Activated CD4-positive, alpha-beta T cell treated with anti-CD3 and anti-CD28 coated beads for 48 hours (primary cell): ENCODE measurements around the gene HSPH1.
"Not testable (repeated sequence)": the region's sequence is repeated elsewhere in the genome, so short reads cannot be mapped to it uniquely, and the experiment has no call there.

Source experiments
- DNase-seq: peaks from one replicate; pipeline ENCODE4 v3.0.0-alpha.2; 2020

HSPH1 gene

GRCh38 chr13:31122544-31123260 lies 39.0 kb downstream of the HSPH1 start:
- no peak for DNase-seq

DNA sequence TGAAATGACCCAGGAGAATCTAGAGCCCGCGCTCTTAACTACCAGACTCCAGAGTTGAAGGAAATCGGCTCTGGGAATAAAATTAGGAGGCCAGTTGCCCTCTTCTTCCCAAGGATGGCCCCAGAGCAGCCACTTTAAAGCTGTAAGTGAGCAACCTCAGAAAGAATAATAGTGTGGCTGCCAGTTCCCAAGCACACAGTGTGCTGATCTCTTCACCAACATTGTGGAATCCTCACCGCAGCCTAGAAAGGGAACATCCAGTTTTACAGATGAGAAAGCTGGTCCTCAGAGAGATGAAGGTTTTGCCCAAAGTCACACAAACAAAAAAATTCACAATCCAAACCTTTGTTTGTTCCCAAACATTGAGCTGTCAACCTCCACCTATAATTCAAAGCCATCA lies 39.6 kb downstream of the HSPH1 start:
- no peak for DNase-seq

- no peak for DNase-seq
Observed at GRCh38 chr13:31121379-31122140, 40.1 kb downstream of the HSPH1 start.

DNA sequence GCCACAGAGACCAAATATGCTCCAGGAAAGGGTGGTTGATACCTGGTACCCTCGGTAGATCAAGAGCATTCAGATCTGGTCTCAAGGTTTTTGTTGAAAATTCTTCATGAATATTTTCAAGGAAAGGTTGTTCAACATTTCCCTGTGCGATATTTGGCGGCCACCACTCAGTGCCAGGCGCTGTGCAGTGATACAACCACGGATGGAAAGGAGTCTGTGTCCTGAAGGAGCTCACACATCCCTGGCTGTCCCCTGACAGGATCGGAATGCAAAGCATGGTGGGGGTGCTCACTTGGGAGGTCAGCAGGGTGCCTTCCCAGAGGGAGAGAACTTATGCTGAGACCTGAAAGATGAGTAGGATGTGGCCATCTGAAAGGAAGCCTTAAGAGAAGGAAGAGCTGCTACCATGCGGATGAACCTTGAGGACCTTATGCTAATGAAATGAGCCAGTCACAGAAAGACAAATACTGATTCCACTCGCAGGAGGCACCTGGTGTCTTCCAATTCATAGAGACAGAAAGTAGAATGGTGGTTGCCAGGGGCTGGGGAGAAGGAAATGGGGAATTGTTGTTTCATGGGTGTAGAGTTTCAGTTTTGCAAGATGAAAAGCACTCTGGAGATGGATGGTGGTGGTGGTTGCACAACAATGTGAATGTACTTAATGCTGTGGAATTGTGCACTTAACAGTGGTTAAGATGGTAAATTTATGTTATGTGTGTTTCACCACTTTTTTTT lies 41.6 kb downstream of the HSPH1 start:
- no peak for DNase-seq

- DNase-seq: no peak
Observed at GRCh38 chr13:31119526-31119925, 42.2 kb downstream of the HSPH1 start.

GRCh38 chr13:31116224-31116623 lies 45.5 kb downstream of the HSPH1 start:
- no peak for DNase-seq

DNA sequence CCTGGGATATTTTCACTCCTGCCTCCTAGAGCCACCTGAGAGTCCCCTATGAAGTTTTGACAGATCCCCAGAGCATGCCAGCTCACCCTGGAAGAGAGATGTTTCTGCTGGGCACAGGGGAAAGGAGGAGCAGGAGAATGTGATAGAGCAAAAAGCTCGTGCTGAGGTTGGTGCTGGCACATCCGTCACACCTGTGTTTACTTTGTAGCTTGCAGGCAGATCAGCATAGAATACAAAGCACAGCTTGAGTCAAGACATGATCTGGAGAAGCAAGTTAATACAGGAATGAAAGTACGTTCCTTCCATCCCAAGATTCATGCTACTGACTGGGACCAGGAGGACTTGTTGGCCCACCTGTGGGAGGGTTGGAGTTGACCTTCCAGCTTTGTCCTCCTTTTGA lies 46.1 kb downstream of the HSPH1 start:
- no peak for DNase-seq

GRCh38 chr13:31114641-31115040 lies 47.1 kb downstream of the HSPH1 start:
- no peak for DNase-seq

DNA sequence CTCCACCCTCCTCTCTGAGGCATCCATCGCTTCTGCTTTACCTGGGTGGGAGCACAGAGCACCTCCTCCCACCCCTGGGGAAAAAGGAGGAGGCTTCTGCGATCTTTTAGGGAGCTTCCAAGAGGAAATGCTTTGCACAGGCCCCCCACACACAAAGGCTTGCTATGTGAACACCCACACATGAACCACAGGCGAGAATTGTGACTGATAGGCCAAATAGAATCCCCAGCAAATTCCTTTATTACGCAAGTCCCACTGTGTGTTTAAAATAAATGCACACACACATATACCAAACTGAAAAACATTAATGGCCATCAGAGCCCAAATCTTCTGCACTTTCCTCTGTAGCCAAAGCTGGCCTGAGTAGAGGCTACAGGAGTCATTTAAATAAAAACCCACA lies 50.6 kb downstream of the HSPH1 start:
- no peak for DNase-seq

DNA sequence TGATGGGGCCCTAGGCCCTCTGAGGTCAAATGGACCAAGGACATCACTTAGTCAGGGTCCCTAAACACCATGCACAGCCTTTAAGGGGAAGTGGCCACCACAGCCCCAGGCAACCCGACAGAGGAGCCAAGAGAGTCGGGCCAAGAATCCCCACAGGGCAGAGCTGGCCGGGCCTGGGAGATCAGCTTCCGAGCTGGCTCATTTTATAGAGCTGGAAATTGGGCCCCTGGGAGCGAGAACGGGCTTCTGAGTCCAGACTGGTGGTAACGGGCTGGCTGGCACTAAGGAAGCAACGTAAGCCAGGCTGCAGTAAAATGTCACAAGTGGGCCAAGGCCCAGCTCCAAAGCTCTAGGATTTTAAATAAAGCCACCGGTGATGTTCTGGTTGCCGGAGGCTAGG lies 51.1 kb downstream of the HSPH1 start:
- no peak for DNase-seq

- no peak for DNase-seq
Observed at GRCh38 chr13:31110169-31110568, 51.5 kb downstream of the HSPH1 start.

DNA sequence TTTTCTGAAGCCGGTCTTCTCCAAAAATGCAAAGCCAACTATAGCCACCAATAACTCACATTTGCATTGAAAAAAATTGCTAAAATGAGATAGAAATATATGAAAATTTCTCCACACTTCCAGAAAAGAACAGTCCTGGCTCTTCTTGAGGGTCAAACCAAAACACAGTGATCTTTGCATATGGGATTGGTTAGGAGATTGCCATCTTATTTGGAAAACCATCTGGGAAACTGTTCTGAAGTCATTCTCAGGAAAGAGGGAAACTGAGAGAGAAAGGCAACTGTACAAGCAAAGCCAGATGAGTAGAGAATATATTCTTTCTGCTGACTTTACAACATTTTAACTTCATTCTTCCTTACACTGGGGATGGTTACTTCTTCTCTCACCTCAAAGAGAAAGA lies 54.6 kb downstream of the HSPH1 start:
- DNase-seq: no peak

- DNase-seq: no peak
Observed at GRCh38 chr13:31105856-31106255, 55.8 kb downstream of the HSPH1 start.

DNA sequence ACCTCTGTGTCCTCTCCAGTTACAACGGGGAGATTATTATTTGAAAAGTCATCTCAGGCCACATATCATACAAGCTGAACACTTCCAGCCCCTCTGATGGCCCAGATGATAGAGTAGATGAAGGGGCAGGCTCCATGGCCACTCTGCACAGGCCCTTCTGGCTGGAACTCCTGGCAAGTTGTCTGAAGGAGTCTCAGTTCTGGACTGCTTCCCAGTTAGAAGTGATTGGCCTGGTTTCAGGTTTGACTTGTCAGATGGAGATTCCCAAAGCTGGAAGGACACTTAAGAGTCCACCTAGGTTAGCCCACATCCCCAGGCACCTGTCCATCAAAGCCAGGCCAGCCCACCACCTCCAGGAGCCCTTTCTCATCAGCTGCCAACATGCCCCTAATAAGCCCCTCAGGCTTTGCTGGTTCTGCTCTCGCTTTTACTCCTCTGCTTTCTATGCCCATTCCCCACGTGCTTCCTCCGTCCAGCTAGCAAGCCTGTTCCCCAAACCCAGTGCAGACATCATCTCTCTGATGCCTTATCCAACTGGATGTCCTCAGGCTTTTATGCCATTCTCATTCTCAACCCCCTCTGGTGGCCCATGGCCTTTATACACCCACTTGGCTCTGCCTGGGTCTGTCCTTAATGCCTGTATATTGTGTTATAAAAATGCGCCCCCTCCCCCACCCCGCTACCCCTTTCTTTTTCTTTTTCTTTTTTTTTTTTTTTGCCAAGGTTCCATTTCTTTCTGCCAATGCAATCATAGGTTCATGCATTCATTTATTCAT lies 56.5 kb downstream of the HSPH1 start:
- no peak for DNase-seq

DNA sequence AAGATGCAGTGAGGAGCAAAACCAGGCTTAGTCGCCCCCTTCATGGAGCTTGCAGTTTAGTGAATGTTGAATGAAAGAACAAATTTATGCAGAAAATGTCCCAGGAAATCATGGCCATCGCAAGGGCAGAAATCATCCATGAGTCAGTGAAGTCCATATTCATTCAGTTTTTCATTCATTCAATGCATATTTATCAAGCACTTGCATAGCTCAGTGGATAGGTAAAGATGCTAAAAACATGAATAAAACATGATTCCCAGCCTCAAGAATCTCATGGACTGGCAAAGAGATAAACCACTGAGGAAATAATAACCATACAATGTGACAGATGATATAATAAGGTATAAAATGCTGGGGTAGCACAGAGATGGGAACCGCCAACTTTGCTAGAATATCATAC lies 58.8 kb downstream of the HSPH1 start:
- no peak for DNase-seq

- DNase-seq: no peak
Observed at GRCh38 chr13:31101472-31102170, 60.1 kb downstream of the HSPH1 start.

DNA sequence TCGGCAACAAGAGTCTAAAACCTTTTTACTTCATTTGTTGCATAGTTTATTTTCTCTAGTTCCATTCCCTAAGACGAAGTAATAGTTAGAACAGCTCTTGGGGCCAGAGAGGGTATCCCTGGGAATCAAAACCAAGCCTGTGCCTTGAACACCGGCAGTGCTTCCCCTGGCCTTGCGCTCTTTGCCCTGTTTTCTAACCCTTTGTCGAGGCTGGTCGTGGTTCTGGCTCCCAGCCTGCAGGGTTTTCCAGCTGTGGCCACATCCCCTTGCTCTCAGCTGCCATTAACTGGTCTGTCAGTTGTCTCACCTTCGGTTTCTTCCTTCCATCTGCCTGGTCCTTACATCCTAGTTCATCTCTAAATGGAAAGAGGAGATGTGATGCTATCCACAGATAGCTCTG lies 61.0 kb downstream of the HSPH1 start:
- no peak for DNase-seq

DNA sequence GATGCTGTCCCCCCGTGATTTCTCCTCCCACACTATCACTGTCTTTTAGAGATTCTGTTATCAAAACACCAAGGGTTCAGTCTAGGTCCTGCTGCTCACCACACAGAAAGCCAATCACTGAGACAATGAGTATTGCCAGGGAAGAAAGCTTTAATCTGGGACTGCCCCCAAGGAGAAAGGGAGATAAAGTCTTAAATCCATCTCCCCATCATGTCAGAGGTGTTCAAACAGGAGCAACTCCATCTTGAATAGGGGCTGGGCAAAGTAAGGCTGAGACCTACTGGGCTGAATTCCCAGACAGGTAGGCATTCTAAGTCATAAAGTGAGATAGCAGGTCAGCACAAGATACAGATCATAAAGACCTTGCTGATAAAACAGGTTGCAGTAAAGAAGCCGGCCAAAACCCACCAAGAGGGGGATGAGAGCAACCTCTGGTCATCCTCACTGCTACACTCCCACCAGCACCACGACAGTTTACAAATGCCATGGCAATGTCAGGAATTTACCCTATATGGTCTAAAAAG lies 63.7 kb downstream of the HSPH1 start:
- not testable (repeated sequence) for DNase-seq

DNA sequence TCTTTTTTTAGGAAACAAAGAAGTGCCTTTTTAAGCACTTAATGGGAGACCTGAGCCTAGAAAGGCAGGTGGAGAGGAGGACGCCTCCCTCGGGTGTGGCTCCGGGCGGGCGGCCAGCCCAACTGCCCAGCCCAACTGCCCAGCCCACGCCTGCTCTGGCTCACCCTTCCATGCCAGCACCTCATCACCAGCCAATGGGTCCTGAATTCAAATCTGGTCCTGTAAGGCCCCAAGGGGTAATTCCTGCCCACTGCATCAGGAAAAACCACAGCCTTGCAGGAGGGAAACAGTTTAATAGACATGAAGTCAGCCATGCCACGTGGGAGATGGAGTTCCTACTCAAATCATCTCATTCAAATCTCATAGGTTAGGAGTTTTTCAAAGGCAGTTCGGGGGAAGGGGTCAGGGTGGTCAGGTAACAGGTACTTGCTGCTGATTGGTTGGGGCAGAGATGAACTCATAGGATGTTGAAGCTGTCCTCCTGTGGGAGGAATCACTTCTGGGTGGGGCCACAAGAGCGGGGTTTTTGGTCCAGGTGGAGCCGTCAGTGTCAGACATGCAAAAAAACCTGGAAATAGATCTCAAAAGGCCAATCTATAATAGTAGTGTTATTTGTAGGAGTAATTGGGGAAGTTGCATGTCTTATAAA lies 64.9 kb downstream of the HSPH1 start:
- DNase-seq: no peak

DNA sequence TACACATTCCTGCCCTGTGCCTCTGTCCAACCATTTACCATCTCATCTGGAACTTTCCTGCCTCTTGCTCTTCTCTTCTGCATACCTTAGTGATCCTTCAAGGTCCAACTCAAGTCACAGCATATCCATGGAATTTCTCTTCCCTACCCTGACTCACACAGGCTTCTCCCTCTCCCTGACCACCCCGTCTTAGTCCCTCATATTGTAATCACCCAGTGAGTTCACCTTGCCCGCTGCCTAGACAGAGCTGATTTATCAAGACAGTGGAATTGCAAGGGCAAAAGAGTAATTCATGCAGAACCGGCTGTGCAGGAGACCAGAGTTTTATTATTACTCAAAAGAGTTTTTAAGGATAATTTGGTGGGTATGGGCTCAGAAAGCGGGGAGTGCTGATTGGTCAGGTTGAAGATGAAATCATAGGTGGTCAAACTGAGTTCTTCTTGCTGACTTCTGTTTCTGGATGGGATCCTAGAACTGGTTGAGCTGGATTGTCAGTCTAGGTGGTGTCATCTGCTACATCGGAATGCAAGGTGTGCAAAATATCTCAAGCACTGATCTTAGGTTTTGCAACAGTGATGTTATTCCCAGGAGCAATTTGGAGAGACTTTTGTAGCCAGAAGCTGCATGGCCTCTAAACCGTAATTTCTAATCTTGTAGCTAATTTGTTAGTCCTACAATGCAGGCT lies 67.2 kb downstream of the HSPH1 start:
- no peak for DNase-seq
